ENCODE data around the gene POMP.
A peak's percentile ranks its signal among the peaks of the same experiment; 100 is the strongest.

POMP gene, protein sequence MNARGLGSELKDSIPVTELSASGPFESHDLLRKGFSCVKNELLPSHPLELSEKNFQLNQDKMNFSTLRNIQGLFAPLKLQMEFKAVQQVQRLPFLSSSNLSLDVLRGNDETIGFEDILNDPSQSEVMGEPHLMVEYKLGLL

DNA sequence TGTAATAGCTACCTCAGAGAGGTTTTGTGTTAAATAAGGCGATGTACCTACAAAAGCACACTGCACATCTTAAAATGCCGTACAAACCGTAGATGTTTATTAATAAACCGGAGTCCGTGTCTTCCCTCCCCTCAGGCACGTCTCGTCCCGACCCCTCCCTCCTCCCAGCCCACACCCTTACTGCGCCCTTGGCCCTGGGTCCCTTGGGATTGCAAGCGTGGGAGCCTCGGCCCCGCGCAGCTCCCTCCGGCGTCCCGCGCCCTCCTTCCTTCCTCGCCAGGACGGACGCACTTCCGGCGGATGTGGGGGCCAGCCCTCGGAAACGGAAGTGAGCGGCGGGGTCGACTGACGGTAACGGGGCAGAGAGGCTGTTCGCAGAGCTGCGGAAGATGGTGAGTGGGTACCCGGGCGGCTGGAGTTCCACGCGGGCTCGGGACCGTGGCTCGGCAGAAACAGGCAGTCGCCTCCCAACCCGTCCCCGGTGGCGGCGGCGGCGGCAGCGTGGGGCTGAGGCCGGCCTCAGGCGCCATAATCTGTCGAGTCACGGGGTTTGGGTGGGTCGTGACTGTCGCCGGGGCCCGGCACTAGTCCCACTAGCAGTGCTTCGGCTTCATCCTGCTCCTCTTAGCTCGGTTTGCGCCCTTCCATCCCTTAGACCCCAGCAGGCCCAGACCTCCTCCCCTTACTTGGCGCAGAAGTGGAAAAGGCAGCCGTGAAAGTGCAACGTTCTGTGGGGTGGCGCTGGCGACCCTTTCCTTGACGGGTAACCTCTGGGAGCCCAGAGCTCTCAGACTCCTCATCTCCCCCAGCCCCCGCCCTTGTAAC is at the start of gene POMP:
TSS of gene POMP (plus strand) at position 335 of the 825 bp plus-strand sequence. CDS start at position 390, 55 bp downstream.
- DNase-seq (ENCODE audit: low spot score) = peak; percentile 97

DNA sequence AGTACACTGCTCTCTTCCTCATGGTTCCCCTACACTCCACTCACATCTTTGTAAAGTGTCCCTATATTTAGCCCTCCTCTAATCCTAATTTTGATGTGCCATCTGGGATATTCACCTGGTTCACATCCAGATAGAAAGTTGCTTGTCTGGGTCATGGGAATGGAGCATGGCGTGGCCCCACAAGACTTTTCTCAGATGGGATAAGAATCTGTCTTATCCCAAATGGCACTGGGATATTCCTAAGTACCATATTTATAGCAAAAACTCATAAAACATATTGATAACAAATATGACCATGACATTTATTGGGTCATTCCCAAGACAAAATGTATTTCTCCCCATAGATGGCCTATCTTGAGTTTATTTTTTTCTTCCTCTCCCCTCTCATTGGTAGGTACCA is 49.5 kb upstream of the POMP start:
- no peak for DNase-seq (ENCODE audit: low spot score)

DNA sequence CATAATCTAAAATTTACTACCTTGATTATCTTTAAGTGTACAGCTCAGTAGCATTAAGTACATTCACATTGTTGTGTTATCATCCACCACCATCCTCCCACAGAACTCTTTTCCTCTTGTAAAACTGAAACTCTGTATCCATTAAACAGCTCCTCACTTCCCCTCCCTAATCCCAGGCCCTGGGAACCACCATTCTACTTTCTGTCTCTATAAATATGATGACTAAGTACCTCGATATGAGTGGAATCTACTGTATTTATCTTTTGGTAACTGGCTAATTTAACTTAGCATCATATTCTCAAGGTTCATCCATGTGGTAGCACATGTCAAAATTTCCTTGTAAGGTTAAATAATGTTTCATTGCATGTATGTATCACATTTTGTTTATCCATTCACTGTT is 49.0 kb upstream of the POMP start:
- DNase-seq (ENCODE audit: low spot score) = no peak

DNA sequence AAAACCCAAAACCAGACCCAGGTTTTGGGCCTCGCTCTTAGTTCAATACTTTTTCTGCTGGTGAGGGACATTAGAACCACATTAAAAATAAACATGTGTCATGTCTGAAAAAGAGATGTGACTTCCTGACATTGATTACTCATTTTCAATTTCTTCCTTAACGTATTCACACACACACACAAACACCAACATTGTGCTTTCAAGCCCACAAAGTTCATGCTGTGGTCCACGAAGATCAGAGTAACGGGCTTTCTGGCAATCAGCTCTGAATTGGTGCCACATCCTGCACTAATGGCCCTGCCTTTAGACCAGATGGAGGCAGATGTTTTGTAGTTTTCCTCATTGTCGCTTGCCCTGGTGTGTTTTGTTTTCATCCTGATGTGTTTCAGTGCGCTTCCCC is 47.9 kb upstream of the POMP start:
- DNase-seq (ENCODE audit: low spot score) = no peak

DNA sequence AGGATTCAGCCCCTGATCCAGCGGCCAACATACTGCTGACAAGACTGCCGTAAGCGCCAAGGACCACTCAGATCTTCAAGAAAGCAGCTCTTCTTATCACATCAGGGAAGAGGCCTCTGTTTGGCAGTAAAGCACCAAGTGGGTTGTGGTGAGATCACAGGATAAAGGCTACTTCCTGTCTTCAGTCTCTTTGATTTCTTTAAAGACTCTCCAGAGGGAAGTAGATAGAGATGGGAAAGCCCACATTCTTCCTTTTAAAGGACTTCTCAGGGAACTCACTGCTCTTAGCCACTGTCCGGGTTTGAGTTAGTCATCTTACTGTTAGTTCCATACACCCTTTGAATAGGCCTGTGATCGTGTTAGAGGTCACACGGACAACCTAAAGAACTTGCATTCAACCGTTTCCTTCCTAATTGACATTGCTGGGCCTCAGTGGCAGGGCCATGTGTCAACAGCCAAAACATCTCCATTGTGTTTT is 47.2 kb upstream of the POMP start:
- no peak for DNase-seq (ENCODE audit: low spot score)

DNA sequence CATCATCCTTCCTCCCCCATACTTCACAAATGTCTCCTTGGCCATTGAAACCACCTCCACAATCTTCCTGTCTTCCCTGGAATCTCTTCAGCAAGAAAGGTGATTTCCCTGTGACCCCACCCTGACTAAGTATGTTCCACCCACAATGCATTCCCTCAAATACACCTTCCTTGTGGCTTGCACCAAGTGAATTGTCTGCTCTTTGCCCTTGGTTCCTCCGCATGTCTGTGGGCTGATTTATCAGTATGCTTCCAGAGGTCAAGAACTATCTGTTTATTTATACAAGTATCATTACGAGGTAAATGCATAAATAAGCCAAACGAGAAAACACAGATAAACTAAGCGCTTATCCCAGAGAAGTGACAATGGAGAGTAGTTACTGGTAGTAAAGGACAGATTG is 45.4 kb upstream of the POMP start:
- no peak for DNase-seq (ENCODE audit: low spot score)

DNA sequence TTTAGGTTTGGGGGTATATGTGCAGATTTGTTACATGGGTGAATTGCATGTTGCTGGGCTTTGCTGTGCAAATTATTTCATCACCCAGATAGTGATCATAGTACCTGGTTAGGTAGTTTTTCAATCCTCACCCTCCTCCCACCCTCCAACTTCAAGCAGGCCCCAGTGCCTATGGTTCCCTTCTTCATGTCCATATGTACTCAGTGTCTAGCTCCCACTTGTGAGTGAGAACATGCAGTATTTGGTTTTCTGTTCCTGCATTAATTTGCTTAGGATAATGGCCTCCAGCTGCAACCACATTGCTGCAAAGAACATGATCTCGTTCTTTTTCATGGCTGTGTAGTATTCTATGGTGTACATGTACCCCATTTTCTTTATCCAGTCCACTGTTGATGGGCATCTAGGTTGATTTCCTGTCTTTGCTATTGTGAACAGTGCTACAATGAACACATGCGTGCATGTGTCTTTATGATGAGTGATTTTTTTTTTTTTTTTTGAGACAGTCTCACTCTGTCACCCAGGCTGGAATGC is 42.9 kb upstream of the POMP start:
- no peak for DNase-seq (ENCODE audit: low spot score)

DNA sequence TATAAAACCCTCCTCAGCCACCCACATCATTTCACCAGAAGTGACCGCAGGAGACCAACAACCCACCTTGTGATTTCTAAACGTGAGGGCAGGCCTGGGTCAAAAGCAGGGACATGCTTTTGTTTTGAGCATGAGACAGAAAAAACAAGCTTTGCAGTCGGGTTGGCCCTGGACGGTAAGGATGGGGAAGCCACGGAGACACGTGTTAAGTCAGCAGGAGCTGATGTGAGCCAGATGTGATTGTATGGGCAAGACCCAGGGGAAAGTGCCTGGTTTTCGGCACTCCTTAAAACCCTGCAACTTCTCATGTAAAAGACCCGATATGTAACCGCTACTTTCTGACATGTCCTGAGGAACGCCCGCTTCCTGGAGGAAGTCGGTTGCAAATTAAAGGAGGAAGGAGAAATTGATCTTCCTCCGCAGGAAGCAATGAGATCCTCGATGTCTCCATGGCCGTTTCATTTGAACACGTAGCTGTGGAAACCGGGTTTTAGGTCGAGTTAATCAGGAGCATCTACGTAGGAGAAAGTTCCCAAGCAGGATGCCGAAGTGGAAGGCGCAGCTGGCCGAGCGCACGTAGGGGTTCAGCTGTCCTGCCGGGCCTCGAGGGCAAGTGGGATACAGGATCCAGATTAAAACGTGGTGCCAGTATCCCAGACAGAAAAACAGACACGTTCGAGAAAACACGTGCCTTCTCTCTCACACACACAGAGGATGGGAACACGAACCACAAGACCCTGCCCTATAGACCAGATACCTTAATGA is 40.5 kb upstream of the POMP start:
- no peak for DNase-seq (ENCODE audit: low spot score)

DNA sequence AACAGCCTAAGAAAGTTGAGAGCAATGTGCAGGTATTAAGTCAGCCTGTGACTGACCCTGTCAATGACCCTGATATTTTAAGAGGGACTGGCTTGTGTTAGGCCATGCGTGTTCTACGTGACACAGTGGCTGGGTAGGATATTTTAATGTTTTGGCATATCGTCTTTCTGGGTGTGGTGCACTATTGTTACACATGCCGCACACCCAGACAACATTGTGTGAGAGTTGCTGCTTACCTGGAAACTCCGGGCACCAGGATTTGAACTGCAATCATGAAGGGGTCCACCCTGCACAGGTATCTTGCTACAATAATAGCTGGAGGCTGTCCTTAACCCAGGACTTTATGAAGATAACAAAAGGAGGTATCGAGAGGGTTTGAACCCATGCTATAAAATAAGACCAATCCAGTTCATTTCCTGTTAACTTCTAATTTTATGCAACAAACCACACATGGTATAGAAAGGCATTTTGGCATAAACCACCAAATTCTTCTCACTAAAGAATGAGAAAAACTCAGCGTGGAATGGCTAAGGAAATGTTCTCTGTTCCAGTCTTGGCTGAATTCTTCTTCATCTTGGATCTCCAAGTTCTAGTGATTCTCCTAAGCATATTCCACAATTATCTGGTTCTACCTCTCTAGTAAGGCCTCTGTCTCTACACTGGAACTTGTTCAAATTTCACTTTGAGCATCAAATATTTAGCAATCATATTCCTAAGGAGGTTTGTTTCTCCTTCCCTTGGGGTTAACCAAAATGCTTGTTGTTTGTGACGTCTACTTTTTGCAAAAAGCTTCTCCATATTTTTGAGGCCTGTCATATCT is 38.7 kb upstream of the POMP start:
- DNase-seq (ENCODE audit: low spot score) = no peak

DNA sequence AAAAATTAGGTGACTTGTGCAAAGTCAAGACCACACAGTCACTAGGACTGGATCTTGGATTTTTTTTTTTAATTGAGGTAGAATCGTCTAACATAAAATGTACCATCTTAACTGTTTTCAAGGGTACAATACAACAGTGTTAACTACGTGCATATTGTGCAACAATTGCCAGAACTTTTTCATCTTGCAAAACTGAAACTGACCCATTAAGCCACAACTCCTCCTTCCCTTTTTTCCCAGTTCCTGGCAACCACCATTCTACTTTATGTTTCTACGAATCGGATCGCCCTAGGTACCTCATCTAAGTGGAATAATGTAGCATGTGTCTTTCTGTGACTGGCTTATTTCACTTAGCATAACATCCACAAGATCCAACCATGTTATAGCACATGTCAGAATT is 37.5 kb upstream of the POMP start:
- DNase-seq (ENCODE audit: low spot score) = no peak

DNA sequence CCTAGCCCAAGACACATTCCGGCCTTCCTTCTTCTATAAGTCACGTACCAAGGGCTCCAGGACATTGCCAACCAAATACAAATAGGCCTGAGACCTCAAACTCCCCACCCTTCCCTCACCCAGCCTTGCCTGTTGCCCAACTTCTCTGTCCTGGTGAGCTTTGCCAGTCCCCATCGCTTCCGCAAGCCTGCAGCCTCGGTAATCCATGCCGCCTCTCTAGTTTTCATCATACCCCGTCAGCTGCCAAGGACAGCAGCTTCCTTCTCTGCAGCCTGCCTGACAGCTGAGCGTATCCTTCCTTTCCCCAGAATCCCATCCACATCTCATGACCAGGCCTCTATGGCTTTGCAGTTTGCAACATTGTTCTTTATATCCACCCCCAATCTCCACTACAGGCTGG is 36.6 kb upstream of the POMP start:
- DNase-seq (ENCODE audit: low spot score) = no peak

DNA sequence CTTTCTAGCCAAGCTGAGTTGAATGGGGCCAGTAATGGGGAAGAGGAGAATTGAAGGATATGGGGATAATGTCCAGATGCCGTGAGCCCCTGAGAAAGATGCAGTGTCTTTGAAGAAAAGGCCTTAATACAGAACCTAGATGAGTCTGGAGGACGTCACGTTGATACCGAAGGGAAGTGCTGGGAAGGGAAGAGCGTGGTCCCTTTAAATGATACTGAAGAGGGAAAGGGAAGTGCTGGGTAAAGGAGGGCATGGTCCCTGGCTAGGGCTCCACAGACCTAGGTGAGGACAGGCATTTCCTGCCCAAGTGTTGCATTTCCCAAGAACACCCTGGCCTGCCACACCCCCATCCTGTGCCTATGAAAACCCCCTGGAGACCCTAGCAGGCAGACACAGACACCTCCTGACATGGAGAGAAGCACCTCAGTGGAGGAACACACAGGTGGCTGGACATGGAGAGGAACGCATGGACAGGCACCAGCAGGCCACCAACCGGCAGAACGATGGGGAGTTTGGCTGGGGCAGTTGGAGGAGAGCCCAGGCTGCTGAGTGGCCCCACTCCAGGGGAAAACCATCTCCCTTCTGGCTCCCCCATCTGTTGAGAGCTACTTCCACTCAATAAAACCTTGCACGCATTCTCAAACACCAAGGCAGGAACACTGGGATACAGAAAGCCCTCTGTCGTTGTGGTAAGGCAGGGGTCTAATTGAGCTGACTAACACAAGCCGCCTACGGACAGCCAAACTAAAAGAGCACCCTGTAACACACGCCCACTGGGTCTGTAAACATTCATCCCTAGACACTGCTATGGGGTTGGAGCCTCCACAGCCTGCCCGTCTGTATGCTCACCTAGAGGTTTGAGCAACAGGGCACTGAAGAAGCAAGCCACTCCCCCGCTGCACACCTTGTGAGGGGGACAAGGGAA is 34.9 kb upstream of the POMP start:
- DNase-seq (ENCODE audit: low spot score) = no peak

DNA sequence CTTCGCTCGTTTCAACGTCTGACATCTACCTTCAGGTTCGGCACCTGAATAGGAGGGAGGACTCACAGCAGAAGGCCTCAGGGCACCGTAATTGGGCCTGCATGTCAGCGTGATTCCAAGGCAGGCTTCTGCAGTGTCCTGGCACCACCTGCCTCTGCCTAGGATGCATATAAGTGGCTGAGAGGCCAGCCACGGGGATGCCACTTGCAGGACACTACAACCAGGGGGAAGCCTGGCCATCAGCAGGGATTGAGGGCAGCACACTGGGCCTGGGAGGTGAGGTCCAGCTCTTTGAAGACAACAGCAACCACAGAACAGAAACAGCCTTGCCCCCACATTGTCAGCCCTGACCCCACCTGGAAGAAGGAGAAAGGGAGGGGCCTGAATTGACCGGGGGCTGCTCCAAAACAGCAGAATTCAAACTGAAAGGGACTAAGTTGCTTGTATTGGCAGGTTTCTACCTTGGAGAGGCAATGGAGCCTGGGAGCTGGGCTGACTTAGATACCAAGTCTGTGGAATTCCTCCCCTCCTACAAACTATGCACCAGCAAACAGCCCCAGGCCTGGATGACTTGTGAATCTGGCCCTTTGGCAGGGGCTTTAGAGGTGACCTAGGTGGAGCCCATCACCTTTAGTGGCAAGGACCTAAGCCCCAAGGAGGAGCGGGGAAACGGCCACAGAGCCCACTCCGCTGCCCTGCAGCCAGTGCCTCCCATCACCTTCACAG is 34.1 kb upstream of the POMP start:
- DNase-seq (ENCODE audit: low spot score) = no peak

DNA sequence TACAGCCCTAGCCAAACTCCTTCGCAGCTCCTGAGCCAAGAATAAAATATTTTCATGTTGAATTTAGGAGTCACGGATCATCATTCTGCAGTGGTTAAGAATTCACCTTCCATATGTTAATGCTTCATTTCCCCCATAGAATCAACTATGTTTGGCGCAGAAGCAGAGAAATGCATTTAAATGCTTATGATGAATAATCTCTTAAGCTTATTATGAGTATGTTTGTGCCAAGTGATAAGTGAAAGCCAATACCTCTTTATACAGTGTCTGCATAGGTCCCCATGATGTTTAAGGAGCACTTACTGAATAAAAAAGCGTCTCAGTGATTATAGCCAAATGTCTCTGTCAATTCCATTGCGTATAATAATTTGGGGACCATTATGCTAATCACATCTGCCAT is 32.7 kb upstream of the POMP start:
- DNase-seq (ENCODE audit: low spot score) = no peak

DNA sequence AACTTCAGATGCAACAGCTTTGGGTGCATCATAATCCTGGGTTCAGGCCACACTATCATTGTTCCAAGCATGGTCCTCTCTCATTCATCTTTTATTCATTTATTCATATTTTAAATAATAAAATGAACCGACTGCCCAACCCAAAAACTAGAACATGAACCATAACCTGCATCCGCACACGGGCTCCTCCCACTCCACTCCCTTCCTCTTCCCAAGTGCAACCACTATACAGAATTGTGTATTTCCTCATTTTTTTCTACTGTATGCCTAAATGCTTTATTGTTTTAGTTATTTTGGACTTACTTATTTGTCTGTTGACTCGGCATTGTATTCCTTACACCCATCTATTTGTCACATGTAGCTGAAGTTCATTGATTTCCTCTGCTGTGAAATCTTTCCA is 30.7 kb upstream of the POMP start:
- DNase-seq (ENCODE audit: low spot score) = no peak

DNA sequence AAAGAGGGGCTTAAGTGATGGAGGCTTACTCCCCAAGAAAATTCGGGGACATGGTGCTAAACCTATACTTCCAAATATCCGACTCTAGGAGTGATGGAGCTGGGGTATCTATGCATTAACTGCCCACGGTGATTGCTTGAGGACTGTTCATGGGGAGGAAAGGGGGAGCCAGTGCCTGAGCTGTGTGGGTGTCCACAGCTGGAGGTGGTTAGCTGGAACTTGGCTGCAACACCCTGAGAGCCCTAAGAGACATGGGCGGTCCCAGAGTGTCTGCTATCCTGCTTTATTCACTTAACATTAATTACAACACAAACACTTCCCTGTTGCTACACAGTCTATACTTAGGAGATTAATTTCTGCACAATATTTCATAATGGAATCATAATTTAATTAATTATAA is 28.1 kb upstream of the POMP start:
- no peak for DNase-seq (ENCODE audit: low spot score)

DNA sequence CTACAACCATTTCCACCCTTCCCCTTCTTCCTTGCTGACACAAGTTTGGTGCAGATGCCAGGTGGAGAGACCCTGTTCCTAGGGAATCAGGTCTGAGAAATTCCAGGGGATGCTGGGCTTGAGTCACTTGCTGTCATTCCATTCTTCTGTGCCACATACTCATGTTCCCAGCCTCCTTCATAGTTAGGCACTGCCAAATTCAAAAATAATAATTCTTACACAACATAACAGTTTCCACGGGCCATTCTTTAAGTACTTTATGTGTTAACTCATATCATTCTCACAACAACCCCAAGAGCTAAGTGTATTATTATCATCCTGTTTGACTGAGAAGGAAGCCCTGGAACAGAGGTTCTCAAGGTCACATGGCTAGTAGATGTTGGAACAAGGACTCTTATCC is 27.1 kb upstream of the POMP start:
- DNase-seq (ENCODE audit: low spot score) = no peak

DNA sequence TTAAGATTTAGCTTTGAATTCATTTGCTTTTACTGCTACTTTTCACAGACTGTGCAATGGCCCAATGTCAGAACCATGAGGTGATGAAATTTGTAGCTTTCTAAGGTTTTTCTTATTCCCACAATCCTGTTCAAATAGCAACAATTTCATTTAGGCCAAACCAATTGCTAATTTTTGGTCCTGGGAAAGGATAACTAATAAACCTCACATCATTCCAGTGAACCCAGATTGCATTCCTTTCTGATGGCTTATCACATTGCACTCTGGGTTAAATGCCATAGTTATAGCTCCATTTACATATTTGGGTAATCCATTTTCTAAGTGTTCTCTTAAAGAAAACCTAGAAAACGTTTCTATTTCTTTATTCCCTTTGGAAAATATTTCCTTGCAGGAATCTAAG is 22.9 kb upstream of the POMP start:
- DNase-seq (ENCODE audit: low spot score) = no peak

DNA sequence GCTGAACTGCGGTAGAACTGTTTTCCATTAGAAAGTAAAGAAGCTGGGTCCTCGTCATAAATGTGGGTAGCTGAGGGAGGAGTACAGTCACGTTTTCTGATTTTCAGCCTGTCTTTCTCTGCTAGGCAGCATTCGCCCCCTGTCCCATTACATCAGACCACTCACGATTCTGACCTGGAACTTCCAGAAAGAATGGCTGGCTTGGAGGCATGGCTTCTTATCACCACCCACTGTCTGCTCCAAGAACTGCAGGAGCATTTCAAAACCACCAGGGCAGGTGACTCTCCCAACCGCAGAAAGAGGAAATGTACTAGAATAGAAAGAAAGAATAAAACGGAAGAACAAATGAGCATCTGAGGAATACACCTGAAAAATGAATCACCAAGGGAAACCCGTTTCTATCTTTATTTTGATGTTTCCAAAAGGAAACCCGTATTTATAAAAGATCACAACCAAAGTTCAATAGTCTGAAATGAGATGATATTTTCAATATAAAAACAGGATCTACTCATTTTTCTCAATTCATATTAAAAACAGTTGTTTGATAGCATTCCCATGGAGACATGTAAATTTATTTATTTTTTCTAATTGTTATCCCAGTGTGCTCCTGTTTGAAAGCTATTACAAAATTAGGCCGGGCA is 22.1 kb upstream of the POMP start:
- no peak for DNase-seq (ENCODE audit: low spot score)
